H9 (cell line): ENCODE measurements around the gene RBM48. TPM values are rescaled to one million over a fixed set of nuclear protein-coding genes. Genes with fewer than 3 reads are reported as not detected.

ENCODE experiments used
- DNase-seq: peaks from one replicate; pipeline ENCODE4 v3.0.0-alpha.2; 2017
- H2AFZ ChIP-seq: one replicate; pipeline ENCODE4 v1.6.1; 2013; ENCODE audit warnings: mild to moderate bottlenecking, low read length, control low read depth, moderate library complexity
- H2AK5ac ChIP-seq: 2 replicates; pipeline ENCODE4 v1.6.1; 2013; ENCODE audit warnings: low read length, control low read depth, mixed read lengths; ENCODE audit not compliant: insufficient read length
- H2BK120ac ChIP-seq: one replicate; pipeline ENCODE4 v1.6.1; 2013; ENCODE audit warnings: low read depth, mild to moderate bottlenecking, low read length, control low read depth, inconsistent platforms; ENCODE audit not compliant: poor library complexity, severe bottlenecking
- H2BK12ac ChIP-seq: 2 replicates; pipeline ENCODE4 v1.6.1; 2013; ENCODE audit warnings: low read length, control low read depth, mixed read lengths, low read depth; ENCODE audit not compliant: insufficient read length
- H2BK15ac ChIP-seq: 2 replicates; pipeline ENCODE4 v1.6.1; 2013; ENCODE audit warnings: low read depth, low read length, control low read depth
- H2BK20ac ChIP-seq: one replicate; pipeline ENCODE4 v1.6.1; 2013; ENCODE audit warnings: low read depth, mild to moderate bottlenecking, low read length, control low read depth, inconsistent platforms; ENCODE audit not compliant: poor library complexity, severe bottlenecking
- H2BK5ac ChIP-seq: 2 replicates; pipeline ENCODE4 v1.6.1; 2013; ENCODE audit warnings: low read length, control low read depth, mixed read lengths; ENCODE audit not compliant: insufficient read length
- H3K14ac ChIP-seq: 2 replicates; pipeline ENCODE4 v1.6.1; 2013; ENCODE audit warnings: low read length, control low read depth; ENCODE audit not compliant: insufficient read depth
- H3K18ac ChIP-seq: 2 replicates; pipeline ENCODE4 v1.6.1; 2013; ENCODE audit warnings: low read depth, mild to moderate bottlenecking, mixed read lengths, low read length, control low read depth; ENCODE audit not compliant: insufficient read length
- H3K23ac ChIP-seq: 2 replicates; pipeline ENCODE4 v1.6.1; 2013; ENCODE audit warnings: low read length, control low read depth, mixed read lengths, low read depth; ENCODE audit not compliant: insufficient read length
- H3K23me2 ChIP-seq: 2 replicates; pipeline ENCODE4 v1.6.1; 2013; ENCODE audit warnings: low read depth, mild to moderate bottlenecking, mixed read lengths, low read length, control low read depth; ENCODE audit not compliant: insufficient read length, poor library complexity, severe bottlenecking
- H3K27ac ChIP-seq: 2 replicates; pipeline ENCODE4 v1.5.1; 2013; ENCODE audit warnings: low read length, control low read depth, mixed read lengths, low read depth; ENCODE audit not compliant: insufficient read length
- H3K27me3 ChIP-seq: 2 replicates; pipeline ENCODE4 v1.6.1; 2013; ENCODE audit warnings: low read length, control low read depth, inconsistent platforms; ENCODE audit not compliant: insufficient read depth
- H3K4ac ChIP-seq: 2 replicates; pipeline ENCODE4 v1.6.1; 2013; ENCODE audit warnings: low read depth, mild to moderate bottlenecking, control low read depth, inconsistent platforms, low read length, moderate library complexity
- H3K4me1 ChIP-seq: 2 replicates; pipeline ENCODE4 v1.6.1; 2013; ENCODE audit warnings: low read length, control low read depth, inconsistent platforms; ENCODE audit not compliant: insufficient read depth
- H3K4me2 ChIP-seq: 2 replicates; pipeline ENCODE4 v1.6.1; 2013; ENCODE audit warnings: low read length, control low read depth, mixed read lengths; ENCODE audit not compliant: insufficient read length, insufficient read depth
- H3K56ac ChIP-seq: 2 replicates; pipeline ENCODE4 v1.6.1; 2013; ENCODE audit warnings: low read depth, mild to moderate bottlenecking, mixed read lengths, low read length, control low read depth; ENCODE audit not compliant: insufficient read length
- H3K79me1 ChIP-seq: 2 replicates; pipeline ENCODE4 v1.6.1; 2013; ENCODE audit warnings: low read depth, mild to moderate bottlenecking, moderate library complexity, low read length, control low read depth, inconsistent platforms; ENCODE audit not compliant: insufficient read depth, poor library complexity, severe bottlenecking
- H3K79me2 ChIP-seq: 2 replicates; pipeline ENCODE4 v1.6.1; 2013; ENCODE audit warnings: low read length, control low read depth, inconsistent platforms; ENCODE audit not compliant: insufficient read depth
- H3K9ac ChIP-seq: 2 replicates; pipeline ENCODE4 v1.6.1; 2013; ENCODE audit warnings: low read length, control low read depth, mixed read lengths; ENCODE audit not compliant: insufficient read length; ENCODE audit errors: extremely low read depth
- H3K9me3 ChIP-seq: one replicate; pipeline ENCODE4 v1.6.1; 2013; ENCODE audit warnings: low read depth, low read length, inconsistent platforms; ENCODE audit not compliant: control insufficient read depth
- H3T11ph ChIP-seq: one replicate; pipeline ENCODE4 v1.6.1; 2013; ENCODE audit warnings: mild to moderate bottlenecking, low read length, control low read depth, inconsistent platforms
- H4K20me1 ChIP-seq: one replicate; pipeline ENCODE4 v1.6.1; 2013; ENCODE audit not compliant: control insufficient read depth, insufficient read length, insufficient read depth
- H4K5ac ChIP-seq: 2 replicates; pipeline ENCODE4 v1.6.1; 2013; ENCODE audit warnings: low read depth, mild to moderate bottlenecking, mixed read lengths, low read length, control low read depth; ENCODE audit not compliant: insufficient read length
- H4K8ac ChIP-seq: replicated peaks from 2 replicates; pipeline ENCODE4 v1.6.1; 2013; ENCODE audit warnings: low read length, control low read depth, mixed read lengths, low read depth; ENCODE audit not compliant: insufficient read length
- H4K91ac ChIP-seq: 2 replicates; pipeline ENCODE4 v1.6.1; 2013; ENCODE audit warnings: low read depth, mild to moderate bottlenecking, moderate library complexity, mixed read lengths, low read length, control low read depth; ENCODE audit not compliant: insufficient read length
- H3K27ac Mint-ChIP-seq, 3 experiments: 2 replicates in 2 of 3; 3 replicates in 1 of 3; pipeline ENCODE4 v1.8.0; 2020 to 2021; ENCODE audit warnings: mixed read lengths in 3 of 3, mild to moderate bottlenecking in 1 of 3, moderate library complexity in 1 of 3
- H3K27me3 Mint-ChIP-seq: 2 replicates; pipeline ENCODE4 v1.8.0; 2021; ENCODE audit warnings: low read depth, mild to moderate bottlenecking, moderate library complexity, mixed read lengths
- H3K36me3 Mint-ChIP-seq, 3 experiments: 2 replicates in 2 of 3; 3 replicates in 1 of 3; pipeline ENCODE4 v1.8.0; 2020 to 2021; ENCODE audit warnings: low read depth in 3 of 3, mixed read lengths in 3 of 3; ENCODE audit not compliant: insufficient read depth in 1 of 3
- H3K4me1 Mint-ChIP-seq, 2 experiments: 2 replicates each; pipeline ENCODE4 v1.8.0; 2020; ENCODE audit warnings: mixed read lengths in 2 of 2
- H3K4me3 Mint-ChIP-seq, 2 experiments: 2 replicates in 1 of 2; 3 replicates in 1 of 2; pipeline ENCODE4 v1.8.0; 2020 to 2021; ENCODE audit warnings: mild to moderate bottlenecking in 2 of 2, mixed read lengths in 2 of 2, moderate library complexity in 1 of 2
- H3K9me3 Mint-ChIP-seq, 2 experiments: 2 replicates in 1 of 2; 3 replicates in 1 of 2; pipeline ENCODE4 v1.8.0; 2020; ENCODE audit warnings: mild to moderate bottlenecking in 2 of 2, mixed read lengths in 2 of 2, moderate library complexity in 1 of 2
- WGBS: extraction: QIAGEN DNeasy Blood & Tissue Kit; methylation state at CpG from one replicate; pipeline ENCODE4 v1.1.7; 2013; ENCODE audit warnings: missing lambda C conversion rate, low lambda C conversion rate, mixed read lengths; ENCODE audit not compliant: insufficient read length; ENCODE audit errors: extremely low coverage; 5-methylcytosine and 5-hydroxymethylcytosine counted together
- total RNA-seq: library from RNA; stranded (reverse); gene quantifications from 2 replicates; pipeline ENCODE4 v1.2.1, GENCODE V29; 2021
- TF ChIP-seq, protein P1 (sequence below): fragments of 200-600 bp; sonication (generic); conservative IDR thresholded peaks from 3 replicates; pipeline ENCODE4 v1.8.0; 2021; ENCODE audit warnings: antibody characterized with exemption, mild to moderate bottlenecking

RBM48 gene
- total RNA-seq, 1 experiment from 2014 or later, result 12.5 TPM

DNA sequence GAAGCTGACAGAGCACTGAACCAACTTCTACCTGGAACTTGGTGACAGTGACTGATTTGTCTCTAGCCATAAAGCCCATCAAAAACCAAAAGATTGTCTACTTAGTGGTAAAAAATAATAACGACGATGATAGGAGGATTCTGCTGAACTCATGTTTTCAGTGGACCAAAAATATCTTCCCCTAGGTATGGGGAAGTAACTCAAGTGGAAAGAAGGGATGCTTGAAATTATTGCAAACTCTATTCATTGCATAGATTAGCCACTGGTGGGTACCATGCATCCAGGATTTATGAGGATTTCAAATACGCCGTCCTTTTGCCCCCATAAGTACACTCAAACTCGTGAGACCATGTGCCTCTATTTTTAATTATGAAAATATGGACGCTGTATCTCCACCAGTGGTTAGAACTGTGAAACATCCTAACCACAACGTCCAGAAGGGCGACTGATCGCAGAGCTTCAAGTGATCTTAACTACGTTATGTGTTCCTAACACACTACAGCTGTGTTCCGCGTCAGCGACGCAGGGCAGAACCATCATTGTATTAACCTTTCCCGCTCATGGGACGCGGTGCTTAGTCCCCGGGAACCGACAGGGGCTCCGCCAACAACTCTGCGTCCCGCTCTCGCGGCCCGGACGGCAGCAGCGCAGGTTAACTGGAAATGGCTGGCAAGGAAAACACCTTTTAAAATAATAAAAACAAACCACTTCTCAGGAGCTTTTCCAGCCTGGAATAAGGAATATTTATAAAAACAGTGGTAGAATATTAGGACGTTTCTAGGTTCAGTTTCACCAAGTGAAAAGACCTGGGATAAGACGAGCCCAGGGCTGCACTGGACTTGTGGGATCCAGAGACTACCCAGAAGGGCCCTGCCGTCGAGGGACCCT, 1.1 kb upstream of the RBM48 start:
- H3K23ac ChIP-seq, result no peak overlapping the region
- H3K79me2 ChIP-seq, result no peaks in the 10 kb centered on the region
- no peak overlapping the region for H2BK5ac ChIP-seq
- H2BK120ac ChIP-seq, result no peak overlapping the region
- H2AK5ac ChIP-seq, result no peak overlapping the region
- H3K4me2 ChIP-seq, result peak overlapping the region; percentile 83
- H3K56ac ChIP-seq, result no peak overlapping the region
- H4K20me1 ChIP-seq, result peaks cover 3% of the 10 kb centered on the region
- H3K18ac ChIP-seq, result no peak overlapping the region
- Mint-ChIP-seq H3K27me3 (peaks cover 2% of the 10 kb centered on the region; the same call in 1 of the 2 replicates), H3K36me3 (peaks cover 3 to 19% (median 10%) of the 10 kb centered on the region in 3 experiments; a peak in 6 of 7 replicates), H3K9me3 (no peaks in the 10 kb centered on the region), H3K4me1 (peaks cover 16% of the 10 kb centered on the region in 2 experiments), H3K27ac (peak overlapping the region in 2 of 3 experiments; percentile 20 to 94; a peak in 4 of 7 replicates), H3K4me3 (peak overlapping the region; percentile 94 to 97)
- H3K79me1 ChIP-seq, result no peaks in the 10 kb centered on the region
- no peaks in the 10 kb centered on the region for H3K4me1 ChIP-seq
- peak overlapping the region; percentile 94; the same call in 1 of the 2 replicates for H3K14ac ChIP-seq
- no peak overlapping the region for H3T11ph ChIP-seq
- no peak overlapping the region for H4K5ac ChIP-seq
- H4K8ac ChIP-seq, result no peak overlapping the region
- no peak overlapping the region for H3K4ac ChIP-seq
- H3K27ac ChIP-seq, result no peak overlapping the region
- H3K27me3 ChIP-seq, result no peaks in the 10 kb centered on the region
- peak; percentile 54 for DNase-seq
- peaks cover 6% of the 10 kb centered on the region for H3K23me2 ChIP-seq
- TF ChIP-seq, protein P1, sequence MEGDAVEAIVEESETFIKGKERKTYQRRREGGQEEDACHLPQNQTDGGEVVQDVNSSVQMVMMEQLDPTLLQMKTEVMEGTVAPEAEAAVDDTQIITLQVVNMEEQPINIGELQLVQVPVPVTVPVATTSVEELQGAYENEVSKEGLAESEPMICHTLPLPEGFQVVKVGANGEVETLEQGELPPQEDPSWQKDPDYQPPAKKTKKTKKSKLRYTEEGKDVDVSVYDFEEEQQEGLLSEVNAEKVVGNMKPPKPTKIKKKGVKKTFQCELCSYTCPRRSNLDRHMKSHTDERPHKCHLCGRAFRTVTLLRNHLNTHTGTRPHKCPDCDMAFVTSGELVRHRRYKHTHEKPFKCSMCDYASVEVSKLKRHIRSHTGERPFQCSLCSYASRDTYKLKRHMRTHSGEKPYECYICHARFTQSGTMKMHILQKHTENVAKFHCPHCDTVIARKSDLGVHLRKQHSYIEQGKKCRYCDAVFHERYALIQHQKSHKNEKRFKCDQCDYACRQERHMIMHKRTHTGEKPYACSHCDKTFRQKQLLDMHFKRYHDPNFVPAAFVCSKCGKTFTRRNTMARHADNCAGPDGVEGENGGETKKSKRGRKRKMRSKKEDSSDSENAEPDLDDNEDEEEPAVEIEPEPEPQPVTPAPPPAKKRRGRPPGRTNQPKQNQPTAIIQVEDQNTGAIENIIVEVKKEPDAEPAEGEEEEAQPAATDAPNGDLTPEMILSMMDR, result peak; percentile 26; the same call in 1 of the 3 replicates
- no CpG with 5 or more reads among the region's 31 CpGs for WGBS
- H2AFZ ChIP-seq, result no peak overlapping the region
- H2BK12ac ChIP-seq, result no peak overlapping the region
- H3K9me3 ChIP-seq, result no peaks in the 10 kb centered on the region
- no peak overlapping the region for H2BK15ac ChIP-seq
- H3K9ac ChIP-seq, result peak overlapping the region; percentile 70
- H4K91ac ChIP-seq, result no peak overlapping the region
- no peak overlapping the region for H2BK20ac ChIP-seq
